Liver (tissue), 3 donors: ENCODE data around the gene GABRR1.

Experiments
- CTCF ChIP-seq: fragments of 150-350 bp; IDR thresholded peaks from 2 replicates; pipeline ENCODE4 v1.5.1; 2017; ENCODE audit warnings: improper control_type of control experiment, low read depth, low read length; ENCODE audit not compliant: missing input control
- GABPA ChIP-seq, 2 donors: IDR thresholded peaks in 1 of 2; conservative IDR thresholded peaks in 1 of 2; 2 replicates each; pipeline ENCODE4 v1.6.1; 2016; ENCODE audit warnings: antibody characterized with exemption in 2 of 2, mild to moderate bottlenecking in 1 of 2, moderate library complexity in 1 of 2
- donor health status: healthy.
- donor health status: healthy.

GRCh38 chr6:89183294-89183693 lies 33.9 kb downstream of the GABRR1 start:
- TF ChIP-seq CTCF (no peak), GABPA (IDR thresholded peaks at IDR 0.05 in 1 of 2, conservative IDR thresholded peaks at IDR 0.05 in 1 of 2) (no peak)
